Gastrocnemius medialis (tissue), 4 donors: ENCODE data around the gene CPPED1.

Experiments
- POLR2A ChIP-seq, 2 donors: fragments of 450-650 bp; IDR thresholded peaks; one replicate each; pipeline ENCODE4 v1.6.1; 2017; ENCODE audit warnings: antibody characterized with exemption in 2 of 2, mild to moderate bottlenecking in 2 of 2, moderate library complexity in 2 of 2
- TF ChIP-seq, protein P1 (sequence below), 5 experiments: fragments of 450-650 bp in 3 of 5; fragments of 200-600 bp in 2 of 5; sonication (generic) in 2 of 5; IDR thresholded peaks in 4 of 5; conservative IDR thresholded peaks in 1 of 5; 1 replicate in 4 of 5; 2 replicates in 1 of 5; pipeline ENCODE4 v1.5.1; 2016 to 2019; ENCODE audit warnings: antibody characterized with exemption in 5 of 5, mild to moderate bottlenecking in 3 of 5, moderate library complexity in 3 of 5

DNA sequence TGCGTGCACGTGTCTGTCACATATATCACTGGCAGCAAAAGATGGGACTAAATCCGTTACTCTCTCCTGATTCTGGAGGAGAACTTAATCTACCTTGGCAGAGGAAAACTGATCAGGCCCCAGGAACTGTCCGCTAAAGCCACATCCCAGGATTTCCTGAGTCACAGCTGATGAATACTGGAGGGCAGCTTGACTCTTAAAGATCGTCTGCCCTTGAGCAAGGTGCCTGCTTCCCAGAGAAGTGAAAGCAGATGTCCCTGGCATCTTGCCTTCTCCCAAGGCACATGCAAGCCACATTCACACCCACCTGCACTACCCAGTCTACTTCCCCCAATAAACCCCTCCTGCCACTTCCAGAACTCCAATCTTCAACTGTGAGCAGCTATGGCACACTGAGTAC is 99.8 kb downstream of the CPPED1 start:
- TF ChIP-seq, protein P1, sequence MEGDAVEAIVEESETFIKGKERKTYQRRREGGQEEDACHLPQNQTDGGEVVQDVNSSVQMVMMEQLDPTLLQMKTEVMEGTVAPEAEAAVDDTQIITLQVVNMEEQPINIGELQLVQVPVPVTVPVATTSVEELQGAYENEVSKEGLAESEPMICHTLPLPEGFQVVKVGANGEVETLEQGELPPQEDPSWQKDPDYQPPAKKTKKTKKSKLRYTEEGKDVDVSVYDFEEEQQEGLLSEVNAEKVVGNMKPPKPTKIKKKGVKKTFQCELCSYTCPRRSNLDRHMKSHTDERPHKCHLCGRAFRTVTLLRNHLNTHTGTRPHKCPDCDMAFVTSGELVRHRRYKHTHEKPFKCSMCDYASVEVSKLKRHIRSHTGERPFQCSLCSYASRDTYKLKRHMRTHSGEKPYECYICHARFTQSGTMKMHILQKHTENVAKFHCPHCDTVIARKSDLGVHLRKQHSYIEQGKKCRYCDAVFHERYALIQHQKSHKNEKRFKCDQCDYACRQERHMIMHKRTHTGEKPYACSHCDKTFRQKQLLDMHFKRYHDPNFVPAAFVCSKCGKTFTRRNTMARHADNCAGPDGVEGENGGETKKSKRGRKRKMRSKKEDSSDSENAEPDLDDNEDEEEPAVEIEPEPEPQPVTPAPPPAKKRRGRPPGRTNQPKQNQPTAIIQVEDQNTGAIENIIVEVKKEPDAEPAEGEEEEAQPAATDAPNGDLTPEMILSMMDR (IDR thresholded peaks at IDR 0.05 in 4 of 5, conservative IDR thresholded peaks at IDR 0.05 in 1 of 5) = no peak
- TF ChIP-seq POLR2A (IDR thresholded peaks at IDR 0.05) = no peak
